IPS-NIHi7 (cell line): Measurements from ENCODE around the gene KIF26B.

Experiments used
- DNase-seq: peaks from one replicate; pipeline ENCODE4 v3.0.0; 2012; ENCODE audit warnings: mixed read lengths; ENCODE audit errors: extremely low spot score

The KIF26B gene

DNA sequence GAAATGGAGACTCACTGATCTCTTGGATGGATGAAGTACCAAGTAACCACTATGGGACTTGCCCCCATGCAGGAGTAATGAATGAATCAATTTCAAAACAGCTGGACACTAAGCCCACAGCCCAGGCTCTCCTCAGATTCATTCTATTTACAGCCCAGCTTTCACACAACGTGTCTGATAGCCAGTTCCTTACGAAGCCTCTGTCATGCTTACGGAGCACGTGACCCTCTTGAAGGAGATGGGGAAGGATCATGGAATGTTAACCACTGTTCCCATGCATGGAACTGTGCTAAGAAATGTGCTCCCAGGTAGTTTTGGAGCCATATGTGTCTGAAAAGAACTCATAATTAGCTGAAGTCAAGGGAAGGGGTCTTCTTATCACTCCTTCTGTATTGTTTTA, 124.1 kb downstream of the KIF26B start:
- no peak for DNase-seq

DNA sequence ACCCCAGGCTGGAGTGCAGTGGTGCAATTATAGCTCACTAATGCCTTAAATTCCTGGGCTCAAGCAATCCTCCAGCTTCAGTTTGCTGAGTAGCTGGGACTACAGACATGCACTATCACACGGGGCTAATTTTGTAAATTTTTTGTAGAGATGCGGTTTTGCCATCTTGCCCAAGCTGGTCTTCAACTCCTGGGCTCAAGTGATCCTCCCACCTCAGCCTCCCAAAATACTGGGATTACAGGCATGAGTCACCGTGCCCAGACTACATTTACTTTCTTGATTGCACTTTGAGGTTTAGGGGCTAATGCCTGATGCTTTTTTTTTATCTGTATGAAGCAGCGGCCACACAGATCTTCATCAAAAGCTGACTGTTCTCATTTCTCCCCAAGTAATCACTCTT, 124.6 kb downstream of the KIF26B start:
- no peak for DNase-seq

DNA sequence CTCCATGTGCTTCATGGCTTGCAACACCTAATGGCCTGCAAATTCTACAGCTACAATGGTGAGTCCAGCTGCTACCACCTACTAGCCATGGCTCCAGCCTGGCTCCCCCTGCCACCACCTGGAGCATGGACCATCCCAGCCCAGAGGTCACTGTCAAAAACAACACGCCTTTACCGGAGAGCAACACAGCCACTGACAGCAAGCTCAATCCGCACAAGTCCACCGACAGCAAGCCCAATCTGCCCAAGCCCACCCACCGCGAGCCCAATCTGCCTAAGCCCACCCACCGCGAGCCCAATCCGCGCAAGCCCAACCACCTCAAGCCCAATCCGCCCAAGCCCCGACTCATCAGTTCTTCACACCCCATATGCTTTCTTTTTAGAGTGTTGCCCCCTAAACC, 128.2 kb downstream of the KIF26B start:
- no peak for DNase-seq

DNA sequence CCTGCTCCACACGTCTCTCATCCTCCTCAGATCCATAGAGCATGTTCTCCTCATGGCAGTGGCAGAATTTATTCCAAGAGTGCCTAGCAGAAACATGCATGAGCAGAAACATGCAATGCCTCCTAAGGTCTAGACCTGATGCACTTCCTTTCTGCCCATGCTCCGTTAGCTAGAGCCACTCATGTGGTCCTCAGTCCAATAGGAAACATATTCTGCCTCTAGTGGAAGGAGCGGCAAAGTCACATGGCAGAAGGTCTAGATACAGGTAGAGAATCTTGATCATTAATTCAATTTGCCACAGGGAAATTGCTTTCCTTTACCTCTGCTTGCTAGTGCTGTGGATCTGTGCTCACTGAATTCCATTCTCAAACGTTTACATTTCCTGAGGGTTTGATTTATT, 130.4 kb downstream of the KIF26B start:
- DNase-seq = no peak

DNA sequence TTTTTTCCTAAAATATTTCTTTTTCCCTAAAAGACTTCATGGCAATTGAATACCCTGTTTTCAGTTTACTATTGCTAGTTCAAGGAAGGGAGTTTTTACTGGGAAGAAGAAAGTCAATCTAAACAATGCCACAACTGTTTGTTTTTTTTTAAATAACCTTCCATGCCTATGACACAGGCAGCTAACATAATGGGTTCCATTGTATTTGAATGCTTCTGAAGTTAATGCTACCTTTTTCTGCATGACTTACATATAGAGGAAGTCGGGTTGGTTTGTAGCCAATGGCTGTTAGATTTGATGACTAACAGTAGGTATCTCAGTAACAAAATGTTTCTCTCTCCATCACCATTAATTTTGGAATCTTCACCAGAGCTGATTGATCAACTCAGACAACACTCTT, 134.0 kb downstream of the KIF26B start:
- DNase-seq = no peak

DNA sequence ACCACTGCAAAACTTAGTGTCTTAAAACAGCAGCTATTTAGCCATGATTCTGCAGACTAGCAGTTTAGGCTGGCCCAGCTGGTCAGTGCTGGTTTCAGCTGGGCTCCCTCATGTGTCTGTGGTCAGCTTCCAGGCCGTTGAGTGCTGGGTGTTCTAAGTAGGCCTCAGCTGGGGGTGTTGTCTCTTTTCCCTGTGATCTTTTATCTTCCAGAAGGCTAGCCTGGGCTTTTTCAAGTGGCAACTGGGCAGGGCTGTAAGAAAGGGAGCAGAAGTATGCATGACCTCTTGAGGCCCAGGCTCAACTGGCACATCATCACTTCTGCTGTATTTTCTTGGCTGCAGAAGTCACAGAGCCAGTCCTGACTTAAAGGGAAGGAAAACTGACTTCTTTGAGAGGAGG, 136.1 kb downstream of the KIF26B start:
- no peak for DNase-seq

DNA sequence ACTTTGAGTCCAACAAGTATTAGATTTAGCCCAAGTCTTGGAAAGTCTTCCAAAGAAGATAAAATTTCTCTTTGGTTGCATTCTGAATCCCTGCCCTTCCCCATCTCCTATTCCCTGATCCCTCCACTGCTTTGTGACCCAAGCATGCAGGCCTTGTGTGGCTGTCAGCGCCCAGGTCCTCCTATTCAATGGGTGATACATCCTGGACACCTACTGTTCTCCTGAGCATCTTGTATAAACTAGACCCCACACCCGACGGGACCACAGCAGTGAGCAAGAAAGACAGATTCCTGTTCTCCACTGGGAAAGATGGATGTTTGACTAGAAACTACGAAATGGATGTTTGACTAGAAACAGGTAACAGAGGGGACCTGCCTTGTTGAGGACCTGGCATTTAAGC, 136.6 kb downstream of the KIF26B start:
- no peak for DNase-seq

DNA sequence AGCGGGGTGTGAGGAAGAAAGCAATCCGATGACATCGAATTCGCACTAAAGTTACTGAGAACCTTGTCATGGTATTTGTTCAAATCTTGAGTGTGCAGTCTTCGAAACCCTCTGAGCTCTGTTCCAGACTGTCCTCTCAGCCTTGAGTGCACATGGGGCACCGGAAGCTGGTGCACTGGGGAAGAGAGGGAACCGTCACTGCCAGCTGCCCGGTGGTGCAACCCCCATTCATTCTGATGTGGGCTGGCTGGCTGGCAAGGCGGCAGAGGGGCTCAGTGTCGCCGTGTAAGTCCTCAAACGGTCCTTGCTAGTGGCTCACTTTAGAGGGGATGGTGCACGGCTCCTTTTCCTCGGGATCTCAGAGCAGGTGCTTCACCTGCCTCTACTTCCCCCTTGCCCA, 137.4 kb downstream of the KIF26B start:
- DNase-seq = no peak

DNA sequence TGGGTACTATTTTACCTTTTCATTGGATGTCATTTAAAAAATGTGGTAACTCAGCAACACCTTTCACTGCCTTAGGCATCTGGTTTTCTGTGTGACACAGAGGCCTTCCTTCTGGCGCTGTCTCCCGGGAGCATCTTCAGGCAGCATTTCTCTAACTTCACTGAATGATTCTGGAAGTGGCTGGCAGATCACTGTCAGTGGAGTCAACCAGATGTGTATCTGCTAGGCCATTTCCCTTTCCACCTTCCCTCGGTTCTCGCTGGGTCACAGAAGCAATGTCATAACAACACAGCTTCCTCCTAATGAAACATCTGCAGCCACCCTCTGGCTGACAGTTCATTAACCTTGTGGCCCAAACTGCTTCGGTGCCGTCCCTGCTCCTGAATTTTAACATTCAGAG, 137.8 kb downstream of the KIF26B start:
- DNase-seq = no peak

DNA sequence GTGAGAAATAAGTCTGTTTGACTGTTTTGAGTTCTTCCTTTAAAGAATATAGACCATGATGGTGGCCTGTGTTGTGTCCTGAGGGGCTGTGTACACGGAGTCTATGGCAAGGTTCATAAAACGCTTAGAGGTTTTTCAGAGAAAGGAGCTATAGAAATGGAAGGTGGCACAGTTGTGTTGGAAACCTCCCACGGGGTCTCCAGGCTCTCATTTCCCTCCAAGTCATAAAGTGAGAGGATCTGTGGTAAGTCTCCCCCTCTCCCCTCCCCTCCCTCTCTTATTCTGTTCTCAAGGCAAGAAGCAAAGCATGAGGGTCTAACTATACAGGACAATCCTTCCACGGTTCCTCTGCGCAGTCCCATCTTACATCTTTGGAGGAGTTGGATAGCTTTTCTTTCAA, 139.2 kb downstream of the KIF26B start:
- DNase-seq = no peak

DNA sequence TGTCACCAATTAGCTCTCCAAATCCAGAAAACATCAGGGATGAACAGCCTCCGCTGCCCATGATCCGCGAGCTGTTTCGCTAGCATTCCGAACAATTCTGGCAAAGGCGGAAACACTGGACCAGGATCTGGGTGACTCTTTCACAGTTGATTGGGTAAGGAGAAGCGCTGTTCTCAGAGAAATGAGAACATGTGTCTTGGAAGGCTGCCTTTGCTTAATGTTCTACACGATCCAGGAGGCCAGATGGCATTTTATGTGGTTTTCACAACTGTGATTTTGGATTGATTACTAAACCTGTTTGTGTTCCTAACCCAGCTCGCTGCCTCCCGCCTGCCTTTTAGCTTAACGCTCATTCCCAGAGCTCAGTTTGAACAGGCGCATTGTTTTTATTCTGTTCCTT, 144.0 kb downstream of the KIF26B start:
- DNase-seq = no peak

DNA sequence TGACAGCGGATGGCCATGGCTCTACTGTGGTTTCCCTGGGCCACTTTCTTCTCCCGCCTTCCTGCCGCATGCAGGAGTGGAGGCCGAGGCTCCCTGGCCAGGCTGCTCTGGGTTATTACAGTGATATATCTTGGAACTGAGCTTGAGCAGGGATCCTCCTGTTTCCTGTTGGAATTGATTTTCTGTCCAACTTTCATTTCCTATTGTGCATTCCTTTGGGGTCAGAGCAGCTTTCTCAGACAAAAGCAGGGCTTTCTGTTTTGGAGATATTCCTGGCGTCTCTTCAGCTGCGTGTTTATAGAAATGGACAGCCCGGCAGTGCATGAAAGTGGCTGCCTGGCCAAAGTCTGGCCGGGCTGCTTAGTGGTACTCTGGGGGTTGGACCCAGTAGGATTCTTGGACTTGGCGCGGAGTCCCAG, 146.4 kb downstream of the KIF26B start:
- DNase-seq = no peak

DNA sequence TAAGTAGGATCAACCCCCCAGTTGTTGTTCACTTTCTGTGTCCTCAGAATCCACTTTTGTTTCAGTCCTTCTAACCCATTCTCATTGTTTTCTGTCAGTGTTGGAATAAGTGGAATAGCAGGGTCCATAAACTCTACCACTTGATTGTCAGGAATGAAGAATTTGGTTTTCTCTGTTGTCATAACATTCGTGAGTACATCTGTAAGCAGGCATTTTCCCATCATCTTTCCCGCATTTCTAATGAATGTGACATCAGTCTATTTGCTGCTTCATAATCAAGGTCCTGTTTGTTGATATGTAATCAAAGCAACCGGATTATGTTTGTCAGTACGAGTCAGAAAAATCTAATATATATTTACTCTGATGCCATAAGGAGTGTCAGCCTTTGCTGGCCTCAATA, 147.1 kb downstream of the KIF26B start:
- no peak for DNase-seq

DNA sequence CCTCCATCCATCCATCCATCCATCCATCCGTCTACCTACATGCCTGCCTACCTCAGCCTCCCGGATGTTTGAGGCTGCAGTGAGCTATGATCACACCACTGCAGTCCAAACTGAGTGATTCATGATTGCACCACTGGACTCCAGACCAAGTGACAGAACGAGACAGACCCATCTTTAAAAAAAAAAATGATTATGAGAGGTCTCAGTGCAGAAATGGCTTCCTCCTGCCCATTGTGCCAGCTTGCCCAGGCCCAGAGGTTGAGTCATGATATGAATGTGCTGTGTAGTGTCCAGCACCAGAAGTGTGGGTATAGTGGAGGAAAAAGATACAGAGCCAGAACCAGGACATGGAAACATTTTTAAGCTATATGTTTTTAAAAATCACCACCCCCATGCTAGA, 149.9 kb downstream of the KIF26B start:
- no peak for DNase-seq

DNA sequence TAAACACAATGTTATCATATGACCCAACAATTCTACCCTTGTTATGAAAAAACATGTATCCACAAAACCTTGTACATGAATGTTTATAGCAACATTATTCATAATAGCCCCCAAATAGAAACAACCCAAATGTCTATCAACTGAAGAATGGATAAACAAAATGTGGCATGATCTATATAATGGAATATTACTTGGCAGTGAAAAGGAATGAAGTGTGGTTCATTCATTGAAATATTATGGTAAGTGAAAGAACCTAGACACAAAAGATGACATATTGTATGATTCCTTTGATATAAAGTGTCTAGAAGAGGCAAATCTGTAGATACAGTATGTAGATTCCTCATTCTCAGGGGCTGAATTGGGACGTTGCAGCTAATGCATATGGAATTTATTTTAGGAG, 151.2 kb downstream of the KIF26B start:
- DNase-seq = no peak

DNA sequence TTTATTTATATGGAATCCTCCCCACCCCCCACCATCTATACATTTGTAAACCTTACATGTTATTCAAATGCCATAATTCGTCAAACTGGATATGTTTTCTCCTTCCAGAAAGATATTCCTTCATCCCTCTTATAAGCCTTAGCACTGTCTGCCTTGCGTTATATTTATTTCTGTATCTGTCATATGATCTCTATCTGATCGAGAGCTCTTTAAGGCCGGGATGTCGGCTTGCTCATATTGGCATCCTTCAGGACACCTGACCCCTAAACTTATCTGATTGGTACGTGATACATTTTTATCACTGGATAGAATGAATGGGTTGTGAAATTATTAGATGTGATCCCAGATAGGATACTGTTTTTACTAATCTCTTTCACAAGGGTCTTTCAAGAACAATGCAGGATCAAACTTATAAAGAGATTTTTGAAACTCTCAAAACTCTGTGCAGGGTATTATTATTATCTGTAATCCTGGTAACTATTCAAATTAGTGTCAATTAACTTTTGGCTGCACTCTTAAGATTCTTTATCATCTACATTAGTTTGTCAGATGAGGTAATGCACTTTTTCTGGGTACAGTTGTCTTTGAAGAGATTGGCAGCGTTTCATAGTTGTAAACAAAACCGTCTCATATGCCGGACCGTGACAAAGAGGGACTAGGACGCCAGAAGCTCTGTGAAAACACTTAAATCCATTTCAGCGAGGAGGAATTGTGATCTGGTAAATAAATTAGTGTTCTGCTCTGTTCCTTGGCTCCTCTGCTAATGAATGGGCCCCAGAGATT, 152.0 kb downstream of the KIF26B start:
- DNase-seq = no peak

DNA sequence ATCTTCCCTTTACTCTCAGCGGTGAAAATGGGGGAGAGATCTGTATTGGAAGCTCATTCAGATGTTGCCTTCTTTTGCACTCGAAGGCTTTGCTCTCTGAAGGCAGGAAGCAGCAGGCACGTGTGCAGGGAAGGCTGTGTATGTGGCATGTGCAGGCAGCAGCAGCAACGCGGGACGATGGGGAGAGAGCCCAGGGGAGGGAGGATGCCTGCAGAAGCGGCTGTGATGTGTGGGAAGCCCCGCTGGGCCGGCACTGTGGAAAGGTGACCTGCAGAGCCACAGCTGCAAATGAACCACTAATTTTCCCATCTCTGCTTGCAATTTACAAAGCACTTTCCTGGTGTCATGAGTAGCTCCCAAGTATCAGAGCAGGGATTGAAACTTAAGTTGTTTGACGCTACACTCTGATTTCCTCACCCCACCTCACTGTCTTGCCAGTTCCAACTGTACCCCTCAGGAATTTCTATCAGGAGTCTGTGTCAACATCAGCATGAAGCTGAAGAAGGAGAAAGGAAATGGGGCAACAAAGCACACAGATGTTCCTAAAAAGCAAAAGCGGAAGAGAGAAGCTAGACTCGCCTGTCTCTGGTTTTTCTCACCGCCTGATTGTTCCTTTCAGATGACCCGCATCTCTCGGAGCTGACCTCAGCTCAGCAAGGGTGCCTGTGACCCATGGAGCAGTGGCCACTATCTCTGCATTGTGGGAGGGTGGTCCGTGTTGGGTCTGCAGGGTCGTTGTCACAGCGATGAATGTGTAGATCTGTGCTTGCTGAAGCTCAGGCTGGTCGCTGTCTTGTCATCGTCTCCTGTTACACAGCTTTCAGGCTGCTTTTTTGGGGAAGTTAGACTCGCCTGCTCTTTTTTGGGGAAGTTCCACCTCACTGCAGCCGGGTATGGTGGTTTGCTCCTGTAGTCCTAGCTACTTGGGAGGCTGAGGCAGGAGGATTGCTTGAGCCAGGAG, 156.1 kb downstream of the KIF26B start:
- peak; percentile 49 for DNase-seq

DNA sequence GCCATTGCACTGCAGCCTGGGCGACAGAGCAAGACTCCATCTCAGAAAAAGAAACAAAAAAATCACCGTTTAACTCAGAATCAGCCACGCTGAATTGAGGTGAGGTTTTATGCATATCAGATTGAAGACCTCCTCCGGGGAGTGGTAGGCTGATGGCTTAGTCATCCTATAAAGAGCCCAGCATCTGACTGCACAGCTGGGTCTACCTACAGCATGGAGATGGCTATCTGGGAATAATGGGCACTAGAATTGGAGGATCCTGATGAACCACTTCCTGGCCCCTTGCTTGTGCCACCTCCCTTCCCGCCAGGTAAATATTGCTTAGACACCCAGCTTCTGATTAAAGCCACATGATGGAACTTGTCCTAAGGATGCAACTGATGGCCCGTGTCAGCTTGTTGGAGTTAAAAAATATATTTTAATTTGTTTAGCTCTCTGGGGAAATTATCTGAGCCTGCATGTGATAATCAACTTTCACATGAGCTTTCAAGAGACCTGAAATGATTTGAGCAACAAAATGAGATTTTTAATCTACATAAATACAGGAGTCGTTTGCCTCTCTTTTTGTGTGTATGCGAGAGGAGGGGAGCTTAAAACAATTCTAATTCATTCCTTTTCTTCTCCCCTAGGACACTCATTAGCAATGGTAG, 157.2 kb downstream of the KIF26B start:
- no peak for DNase-seq

DNA sequence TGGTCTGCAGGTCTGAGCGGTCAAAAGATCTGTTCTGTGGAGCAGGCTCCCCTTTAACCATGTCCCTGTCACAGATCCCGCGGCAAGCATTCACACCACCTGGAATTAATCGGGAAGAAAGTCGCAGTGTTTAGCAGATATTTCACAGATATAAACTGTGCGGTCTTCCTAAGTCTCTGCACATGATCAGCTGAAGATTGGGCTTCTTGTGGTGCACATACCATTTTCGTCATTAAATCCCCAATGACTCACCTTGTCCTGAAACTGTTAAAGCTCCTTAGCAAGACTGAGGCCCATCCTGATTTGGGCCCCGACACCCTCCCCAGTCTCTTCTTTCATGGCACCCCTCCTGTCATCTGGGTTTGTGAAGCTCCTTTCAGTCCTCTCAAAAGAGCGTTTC, 158.8 kb downstream of the KIF26B start:
- no peak for DNase-seq

DNA sequence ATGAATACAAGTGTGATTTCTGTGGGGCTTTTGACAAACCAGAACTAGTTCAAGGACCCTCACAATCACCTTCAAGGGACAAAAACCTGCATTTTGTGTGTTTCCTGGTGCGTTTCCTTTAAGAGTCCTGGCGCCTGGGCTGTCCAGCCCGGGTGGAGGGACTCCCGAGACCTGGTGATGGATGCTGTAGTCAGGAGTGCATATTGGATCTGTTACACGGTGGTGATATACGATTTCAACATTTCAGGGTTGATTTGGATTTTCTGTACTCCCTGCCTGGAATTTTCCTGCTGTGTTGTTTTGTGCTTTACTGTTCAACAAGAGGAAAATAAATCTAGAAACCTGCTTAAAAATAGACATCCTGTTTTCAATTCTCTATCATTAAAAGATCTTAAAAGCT, 162.0 kb downstream of the KIF26B start:
- no peak for DNase-seq

DNA sequence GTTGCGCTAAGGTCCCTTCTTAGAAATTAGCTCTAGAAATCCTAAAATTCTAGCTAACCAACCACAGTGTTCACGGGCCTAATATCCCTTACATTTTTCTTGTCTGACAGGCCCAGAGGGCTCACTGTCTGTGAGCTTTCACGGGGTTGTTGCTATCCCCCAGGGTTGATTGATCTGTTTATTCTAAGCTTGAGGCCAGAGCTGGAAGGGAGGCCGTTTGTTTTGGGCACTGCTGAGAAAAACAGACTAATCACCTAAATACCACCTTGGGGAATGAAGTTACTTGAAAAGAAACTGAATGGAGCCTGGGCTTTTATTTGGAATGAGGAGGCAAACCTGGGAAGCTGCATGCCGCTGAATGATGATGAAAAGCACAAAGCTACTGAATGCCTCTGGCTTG, 162.4 kb downstream of the KIF26B start:
- no peak for DNase-seq

DNA sequence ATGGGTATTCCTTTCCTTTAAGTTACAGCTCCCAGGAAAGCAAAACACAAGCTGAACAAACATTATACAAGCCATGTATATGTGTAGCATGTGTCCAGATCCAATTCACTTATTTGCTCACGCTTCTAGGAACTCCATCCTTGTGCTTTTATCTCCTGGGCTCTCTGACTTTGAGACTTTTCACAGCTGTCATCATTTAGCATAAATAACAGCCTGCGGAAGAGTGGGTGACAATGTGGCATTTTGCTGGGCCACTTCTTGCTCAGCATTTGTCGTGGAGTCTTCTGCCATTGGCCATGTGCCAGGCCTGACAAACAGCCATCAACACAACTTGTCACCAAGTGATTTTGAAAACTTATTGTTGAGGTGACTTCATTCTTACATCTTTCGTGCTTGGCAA, 164.3 kb downstream of the KIF26B start:
- no peak for DNase-seq

DNA sequence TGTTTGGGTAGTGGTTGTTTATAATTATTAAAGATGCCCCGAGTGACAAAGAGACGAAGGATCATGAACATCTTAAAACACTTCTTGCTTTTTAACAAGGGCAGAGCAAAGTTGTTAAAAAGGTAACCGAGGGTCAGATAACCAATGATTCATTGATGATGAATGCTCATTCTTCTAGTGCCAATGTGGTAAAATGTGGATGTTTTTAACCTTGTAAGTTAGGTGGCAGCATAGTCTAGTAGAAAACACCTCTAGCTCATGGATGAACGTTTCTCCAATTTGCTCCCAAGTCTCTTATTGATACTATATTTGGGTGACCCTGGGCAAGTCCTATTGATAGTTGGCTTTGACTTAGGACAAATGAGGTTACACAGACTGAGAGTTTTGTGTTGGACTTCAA, 167.9 kb downstream of the KIF26B start:
- DNase-seq = no peak
